ENCODE results near the gene FAM9B. TPM values are rescaled to one million over a fixed set of nuclear protein-coding genes. Genes with fewer than 3 reads are reported as not detected.

The FAM9B gene
- 0.10 TPM in 1 of 5 replicates, not detected in the others for total RNA-seq (2022; extraction: Qiagen RNA extraction; ENCODE audit: low read depth)

GRCh38 chrX:9033989-9034388 lies at the start of gene FAM9B:
TSS of gene FAM9B (minus strand) at chrX:9034127. CDS start at chrX:9032986, 1,141 bp downstream.

Other genes with a start within 250 kb of the FAM9B start
- not detected in 5 replicates for gene FAM9A, start 232.7 kb downstream of the FAM9B start, total RNA-seq (2022; extraction: Qiagen RNA extraction; ENCODE audit: low read depth)

Measured in A549 treated with GW870086 at 1 μM for 4 hours (cell line).